Jurkat, Clone E6-1 (cell line): ENCODE results near the gene GGTLC3. TPM values are rescaled to one million over a fixed set of nuclear protein-coding genes. Genes with fewer than 3 reads are reported as not detected.
A peak's percentile ranks its signal among the peaks of the same experiment; 100 is the strongest.
"Not testable (repeated sequence)": the region's sequence is repeated elsewhere in the genome, so short reads cannot be mapped to it uniquely, and the experiment has no call there.

Experiments
- DNase-seq: peaks from one replicate; pipeline ENCODE4 v3.0.0-alpha.2; 2011; ENCODE audit warnings: low read depth, low spot score
- H3K4me3 ChIP-seq: 2 replicates; pipeline ENCODE4 v1.5.1; 2011; ENCODE audit warnings: mild to moderate bottlenecking, low read length, control low read depth, moderate library complexity
- polyA plus RNA-seq: library from polyadenylated mRNA; unstranded; fragments of >200 nt; gene quantifications from one replicate; pipeline ENCODE4 v1.2.1, GENCODE V29; 2012; ENCODE audit warnings: missing spikeins; ENCODE audit not compliant: insufficient read length, insufficient read depth

Gene GGTLC3
- polyA plus RNA-seq, result not detected

- DNase-seq, H3K4me3 ChIP-seq: not testable (repeated sequence)
Measured at GRCh38 chr22:18518061-18518460, at the start of gene GGTLC3. Gene GGTLC3 (minus strand): TSS chr22:18518161. CDS start chr22:18517897, 264 bp downstream.

GRCh38 chr22:18560099-18560974, 42.4 kb upstream of the GGTLC3 start:
- H3K4me3 ChIP-seq, DNase-seq: not testable (repeated sequence)

DNA sequence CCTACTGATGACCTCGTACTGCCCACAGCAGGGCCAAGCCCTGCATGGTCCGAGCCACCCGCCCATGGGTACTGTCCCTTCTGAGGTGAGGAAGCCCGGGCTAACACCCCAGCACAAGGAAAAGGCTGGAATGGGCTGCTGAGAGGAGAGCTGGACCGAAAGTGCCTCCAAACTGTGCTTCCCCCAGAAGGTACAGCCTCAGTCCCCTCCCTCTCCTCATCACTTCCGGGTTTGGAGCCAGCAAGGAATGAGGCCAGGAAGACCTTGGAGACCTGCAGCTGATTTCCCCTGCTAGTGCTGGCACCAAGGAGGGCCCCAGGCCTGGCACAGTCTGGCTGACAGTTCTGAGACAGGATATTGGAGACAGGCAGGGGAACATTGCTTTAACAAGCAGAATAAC, 41.0 kb upstream of the GGTLC3 start:
- H3K4me3 ChIP-seq, DNase-seq: not testable (repeated sequence)

- not testable (repeated sequence) for H3K4me3 ChIP-seq, DNase-seq
Measured at GRCh38 chr22:18558516-18558915, 40.6 kb upstream of the GGTLC3 start.

GRCh38 chr22:18554280-18555256, 36.6 kb upstream of the GGTLC3 start:
- H3K4me3 ChIP-seq, DNase-seq: not testable (repeated sequence)

DNA sequence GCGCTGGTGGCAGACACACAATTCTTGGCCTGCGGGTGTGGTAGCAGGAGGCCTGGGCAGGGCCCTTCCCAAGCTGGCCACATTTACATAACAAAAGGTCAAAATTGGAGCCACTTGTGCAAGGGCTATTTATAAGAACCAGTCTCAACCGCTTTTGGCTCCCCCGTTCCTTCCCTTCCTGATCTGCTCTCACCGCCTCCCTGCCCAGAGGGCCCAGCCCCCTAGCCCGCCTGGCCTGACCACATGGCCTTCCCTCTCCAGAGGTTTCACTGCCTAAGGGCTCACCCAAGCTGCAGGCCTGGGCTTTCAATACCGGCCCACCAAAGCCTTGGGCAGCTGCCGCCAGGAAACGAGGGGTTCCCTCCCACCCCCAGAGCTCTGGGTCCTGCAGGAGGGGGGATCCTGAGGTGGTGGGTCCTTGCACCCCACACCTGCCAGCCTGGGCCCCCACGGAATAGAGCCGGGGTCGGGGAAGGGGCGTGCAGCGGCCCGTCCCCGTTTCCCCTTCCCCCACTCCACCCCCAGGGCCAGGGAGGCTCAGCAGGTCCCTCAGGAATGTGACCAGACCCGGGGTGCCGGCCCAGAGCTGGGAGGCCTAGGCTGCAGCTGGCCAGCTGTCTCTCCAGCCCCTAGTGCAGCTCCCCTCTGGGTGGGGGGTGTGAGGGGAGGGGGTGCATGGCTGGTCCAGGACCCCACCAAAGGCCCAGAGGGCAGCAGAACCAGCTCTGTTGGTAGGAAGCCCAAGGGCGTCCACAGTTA, 35.1 kb upstream of the GGTLC3 start:
- H3K4me3 ChIP-seq, DNase-seq: not testable (repeated sequence)

- H3K4me3 ChIP-seq, result not testable (repeated sequence)
Measured at GRCh38 chr22:18551046-18551445, 33.1 kb upstream of the GGTLC3 start.

DNA sequence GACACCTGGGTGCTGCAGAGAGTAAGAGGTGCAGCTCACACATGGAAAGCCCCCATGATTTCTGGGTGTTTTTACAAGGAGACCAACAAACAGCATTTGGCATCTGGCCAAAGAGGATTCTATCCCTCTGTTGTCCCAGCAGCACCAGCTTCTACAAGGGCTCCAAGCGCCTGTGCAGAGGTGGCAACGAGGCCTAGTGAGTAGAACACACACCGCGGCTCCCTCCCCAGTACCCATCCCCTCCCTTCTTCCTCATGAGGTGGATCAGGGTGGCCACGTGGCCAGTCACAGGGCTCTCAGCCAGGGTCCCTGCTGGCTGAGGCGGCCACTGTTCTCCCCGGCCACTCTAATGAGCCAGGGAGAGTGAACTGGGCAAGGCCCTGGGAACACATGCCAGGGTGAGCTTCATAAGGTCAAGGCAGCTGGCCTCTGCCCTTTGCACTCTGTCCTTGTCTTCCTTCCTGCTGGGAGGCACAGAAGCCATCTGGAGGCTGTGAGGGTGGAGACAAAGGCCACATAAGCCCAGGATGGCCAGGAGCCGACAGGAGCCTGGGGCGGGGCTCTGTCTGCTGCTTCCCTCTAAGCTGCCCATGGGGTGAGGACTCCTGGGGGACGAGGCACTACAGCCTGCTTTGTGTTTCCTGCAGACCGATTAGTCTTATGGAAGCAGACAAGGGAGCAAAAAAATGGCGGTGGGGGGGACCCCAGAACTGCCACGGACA, 31.7 kb upstream of the GGTLC3 start:
- not testable (repeated sequence) for H3K4me3 ChIP-seq, DNase-seq

More at GRCh38 chr22:18551046-18551445, 33.1 kb upstream of the GGTLC3 start:
- not testable (repeated sequence) for DNase-seq

GRCh38 chr22:18544615-18545014, 26.7 kb upstream of the GGTLC3 start:
- not testable (repeated sequence) for H3K4me3 ChIP-seq, DNase-seq

GRCh38 chr22:18543400-18543799, 25.4 kb upstream of the GGTLC3 start:
- not testable (repeated sequence) for DNase-seq, H3K4me3 ChIP-seq

- DNase-seq, H3K4me3 ChIP-seq: not testable (repeated sequence)
Measured at GRCh38 chr22:18539994-18540393, 22.0 kb upstream of the GGTLC3 start.

- DNase-seq, H3K4me3 ChIP-seq: not testable (repeated sequence)
Measured at GRCh38 chr22:18534315-18534714, 16.4 kb upstream of the GGTLC3 start.

DNA sequence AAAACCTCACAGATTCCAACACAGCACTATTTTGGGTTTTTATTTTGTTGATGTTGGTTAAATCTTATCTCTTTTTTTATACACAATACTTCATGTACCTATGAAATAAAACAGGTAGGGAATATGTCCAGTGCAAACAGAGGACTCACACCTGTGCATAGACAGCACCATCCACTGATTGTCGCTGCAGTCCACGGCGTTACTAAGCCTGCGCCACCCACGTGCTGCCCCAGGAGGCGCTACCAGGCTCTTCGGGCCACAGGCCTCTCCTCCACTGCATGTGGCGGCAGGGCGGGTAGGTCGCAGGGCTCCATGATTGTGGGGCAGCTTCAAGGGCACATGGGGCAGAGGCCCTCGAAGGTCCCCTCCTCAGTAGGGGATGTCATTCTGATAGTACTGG, 15.7 kb upstream of the GGTLC3 start:
- H3K4me3 ChIP-seq, DNase-seq: not testable (repeated sequence)

- not testable (repeated sequence) for DNase-seq, H3K4me3 ChIP-seq
Measured at GRCh38 chr22:18529416-18530145, 11.6 kb upstream of the GGTLC3 start.

DNA sequence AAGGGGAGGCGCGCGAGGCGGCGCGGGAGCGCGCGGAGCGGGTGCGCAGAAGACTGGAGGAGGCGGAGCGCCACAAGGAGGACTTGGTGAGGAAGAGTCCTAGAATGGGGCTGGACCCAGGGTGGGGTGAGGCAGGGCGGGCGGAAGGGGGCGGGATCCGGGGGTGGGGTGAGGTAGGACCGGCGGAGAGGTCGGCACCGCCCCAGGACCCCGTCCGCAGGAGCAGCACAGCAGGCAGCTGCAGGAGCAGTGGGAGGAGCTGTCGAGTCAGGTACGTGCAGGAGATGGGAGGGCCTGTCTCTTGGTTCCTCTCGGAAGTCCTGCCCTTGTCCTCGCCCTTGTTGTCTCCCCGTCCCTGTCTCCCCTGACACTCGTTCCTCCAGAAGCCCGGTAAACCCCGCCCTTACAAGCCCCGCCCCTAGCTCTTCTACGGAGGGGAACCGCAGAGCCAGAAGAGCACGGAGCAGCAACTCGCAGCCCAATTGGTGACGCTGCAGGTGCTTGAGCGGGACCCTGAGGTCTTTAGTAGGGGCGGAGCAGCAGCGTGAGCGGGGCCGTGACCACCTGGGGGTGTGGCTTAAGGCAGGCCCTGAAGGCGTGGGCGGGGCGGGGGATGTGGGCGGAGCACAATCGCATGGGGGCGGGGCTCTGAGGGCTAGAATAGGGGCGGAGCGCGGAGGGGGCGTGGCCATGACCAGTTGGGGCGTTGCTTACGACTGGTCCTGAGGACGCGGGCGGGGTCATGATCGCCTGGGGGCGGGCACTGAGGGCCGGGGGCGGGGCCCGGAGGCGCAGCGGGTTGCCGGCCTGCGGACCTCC, 10.8 kb upstream of the GGTLC3 start:
- peak; percentile 84 for DNase-seq
- H3K4me3 ChIP-seq, result peak overlapping the region; percentile 24

GRCh38 chr22:18527752-18528596, 10.0 kb upstream of the GGTLC3 start, which contains the start of gene TMEM191B:
Gene TMEM191B (plus strand): TSS chr22:18527802. CDS start chr22:18527981, 179 bp downstream.
- DNase-seq, result not testable (repeated sequence)
- peak within 1 kb of the TSS; percentile 29 for H3K4me3 ChIP-seq
